ENCODE results near the gene CNNM3. TPM values are rescaled to one million over a fixed set of nuclear protein-coding genes. Genes with fewer than 3 reads are reported as not detected.

Gene CNNM3
- polyA plus RNA-seq, 4 donors = 27.5 to 37.3 (median 34.2) TPM

DNA sequence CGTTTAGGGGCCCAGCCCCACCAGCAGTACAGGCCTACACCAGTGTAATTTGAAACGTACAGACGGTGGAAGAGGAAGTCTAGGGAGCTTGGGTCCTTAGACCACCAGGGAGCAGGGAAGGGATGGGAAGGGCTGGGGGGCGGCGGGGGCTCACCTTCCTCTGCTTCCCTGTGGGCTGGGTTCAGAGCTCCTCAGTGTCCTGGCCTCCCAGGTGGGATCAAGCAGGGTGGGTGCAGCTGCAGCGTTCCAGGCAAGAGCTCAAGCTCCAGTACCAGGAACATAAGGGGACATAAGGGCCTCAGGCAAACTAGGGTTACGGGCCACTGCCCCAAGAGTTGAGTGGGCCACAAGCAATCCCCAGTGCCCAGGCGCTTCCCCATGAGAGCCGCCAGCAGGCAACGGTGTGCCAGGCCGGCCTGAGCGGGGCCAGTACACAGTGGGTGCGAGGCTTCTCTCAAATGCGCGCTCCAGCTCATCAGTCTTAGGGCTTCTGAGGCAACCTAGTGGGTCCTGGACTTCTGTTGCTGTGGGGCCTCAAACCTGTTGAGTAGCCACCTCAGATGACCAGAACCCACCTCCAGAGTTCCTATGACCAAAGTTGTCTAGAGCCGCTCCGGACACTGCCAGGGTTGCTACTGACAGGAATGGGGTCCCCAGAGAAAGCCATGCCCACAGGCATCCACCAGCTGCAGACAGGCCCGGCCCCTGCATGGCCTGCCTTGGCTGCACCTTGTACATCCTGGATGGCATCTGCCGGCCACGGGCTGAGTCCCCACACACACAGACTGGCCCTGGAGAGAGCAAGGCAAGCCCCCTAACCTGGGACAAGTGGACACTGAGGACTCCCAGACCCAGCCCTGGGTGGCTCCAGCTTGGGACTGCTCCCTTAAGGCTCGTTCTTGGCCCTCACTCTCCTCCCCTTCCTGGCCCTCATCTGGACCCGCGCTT, 22.6 kb downstream of the CNNM3 start:
- DNase-seq (ENCODE audit: low read depth in 4 of 4, low spot score in 3 of 4) = no peak

DNA sequence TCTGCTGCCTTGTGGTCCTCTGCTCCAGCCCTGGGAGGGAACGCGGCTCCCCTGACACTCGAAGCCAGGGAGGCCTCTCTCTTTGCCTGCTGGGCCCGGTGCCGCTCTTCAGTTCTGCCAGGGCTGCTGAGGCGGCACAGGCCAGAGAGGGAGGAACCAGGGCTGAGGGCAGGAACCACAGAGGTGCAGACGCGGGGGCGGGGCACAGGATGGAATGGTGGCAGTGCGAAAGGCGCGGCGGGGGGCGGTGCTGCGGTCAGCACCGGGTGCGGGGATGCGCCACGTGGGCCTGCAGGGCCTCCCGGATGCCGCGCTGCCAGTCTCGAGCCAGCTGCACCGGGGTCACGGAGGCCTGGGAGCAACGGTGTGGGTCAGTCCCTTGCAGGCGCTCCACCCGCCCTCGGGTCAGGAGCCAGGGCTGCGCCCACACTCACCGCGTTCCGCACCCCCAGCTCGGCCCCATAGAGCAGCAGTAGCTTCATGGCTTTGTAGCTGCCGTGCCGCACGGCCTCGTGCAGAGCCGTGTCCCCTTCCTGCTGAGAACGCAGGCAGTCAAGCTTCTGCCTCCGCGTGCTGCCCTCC, 23.3 kb downstream of the CNNM3 start:
- no peak for DNase-seq (ENCODE audit: low read depth in 4 of 4, low spot score in 3 of 4)

DNA sequence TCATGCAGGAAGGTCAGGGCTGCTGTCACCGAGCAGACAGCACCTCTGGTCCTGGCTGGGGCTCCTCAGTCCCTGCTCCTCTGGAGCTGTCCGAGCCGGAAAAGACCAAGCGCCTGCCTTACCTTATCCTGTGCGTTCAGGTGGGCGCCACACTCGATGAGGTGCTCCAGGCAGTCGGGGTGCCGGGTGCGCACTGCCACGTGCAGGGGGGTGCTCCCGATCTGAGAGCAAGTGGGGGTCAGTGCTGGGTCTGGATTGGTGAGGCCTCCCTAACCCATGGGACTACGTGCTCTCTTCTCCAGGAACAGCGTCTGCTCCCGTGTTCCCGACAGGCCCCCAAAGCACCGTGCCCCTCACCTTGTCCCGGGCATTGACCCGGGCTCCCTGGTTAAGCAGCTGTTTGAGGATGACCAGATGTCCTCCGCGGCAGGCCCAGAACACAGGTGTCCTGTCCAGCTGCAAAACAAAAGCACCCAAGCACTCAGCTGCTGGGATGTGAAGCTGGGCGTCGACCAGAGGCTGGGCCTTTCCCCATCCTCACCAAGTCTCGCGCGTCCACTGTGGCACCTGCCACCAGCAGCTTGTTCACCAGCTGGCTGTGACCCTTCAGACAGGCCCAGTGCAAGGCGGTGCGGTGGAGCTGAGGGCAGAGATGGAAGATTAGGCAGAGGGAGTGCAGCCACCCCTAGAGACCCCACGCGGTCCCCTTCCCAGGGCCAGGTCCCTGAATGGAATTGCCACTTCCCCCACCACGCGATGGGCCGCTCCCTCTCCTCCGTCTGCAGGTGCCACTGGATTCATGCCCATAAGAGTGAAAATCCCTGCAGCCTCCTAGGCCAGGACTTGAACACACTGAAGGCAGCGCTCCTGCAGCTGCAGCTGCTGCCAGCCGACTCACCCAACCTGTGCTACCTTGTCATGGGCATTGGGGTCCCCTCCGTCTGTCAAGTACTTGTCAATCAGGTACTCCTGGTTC, 24.1 kb downstream of the CNNM3 start:
- no peak for DNase-seq (ENCODE audit: low read depth in 4 of 4, low spot score in 3 of 4)

DNA sequence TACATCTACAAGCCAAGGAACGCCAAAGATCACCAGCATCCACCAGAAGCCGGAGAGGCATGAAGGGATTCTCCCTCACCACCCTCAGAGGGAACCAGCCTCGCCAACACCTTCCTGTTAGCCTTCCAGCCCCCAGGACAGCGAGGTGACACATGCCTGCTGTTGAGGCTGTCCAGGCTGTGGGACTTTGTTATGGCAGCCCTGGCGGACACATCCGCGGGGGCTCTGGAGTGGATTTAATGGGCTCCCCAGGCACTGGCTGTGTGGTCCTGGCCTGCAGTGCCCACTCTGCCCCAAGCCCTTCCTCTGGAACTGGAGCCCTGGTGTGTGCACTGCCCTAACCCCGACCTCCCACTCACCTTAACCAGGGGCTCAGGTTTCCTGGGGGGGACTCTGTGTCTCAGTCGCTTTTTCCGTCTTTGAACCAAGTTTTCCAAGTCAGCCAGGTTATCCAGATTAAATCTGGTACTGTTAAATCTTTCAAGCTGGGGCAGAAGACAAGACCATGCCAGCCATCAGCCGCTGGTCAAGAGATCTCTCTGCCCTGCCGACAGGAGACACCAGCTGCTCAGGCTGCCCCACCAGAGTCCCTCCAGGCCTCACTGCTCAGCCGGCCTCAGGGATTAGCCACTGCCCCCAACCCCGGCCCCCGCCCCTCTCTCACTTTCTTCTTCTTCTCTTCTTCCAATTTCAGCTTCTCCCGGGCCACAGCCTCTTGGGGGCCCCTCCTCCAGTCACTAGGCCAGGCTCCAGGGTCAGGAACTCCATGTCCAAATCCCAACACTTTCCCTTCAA, 25.8 kb downstream of the CNNM3 start:
- no peak for DNase-seq (ENCODE audit: low read depth in 4 of 4, low spot score in 3 of 4)

DNA sequence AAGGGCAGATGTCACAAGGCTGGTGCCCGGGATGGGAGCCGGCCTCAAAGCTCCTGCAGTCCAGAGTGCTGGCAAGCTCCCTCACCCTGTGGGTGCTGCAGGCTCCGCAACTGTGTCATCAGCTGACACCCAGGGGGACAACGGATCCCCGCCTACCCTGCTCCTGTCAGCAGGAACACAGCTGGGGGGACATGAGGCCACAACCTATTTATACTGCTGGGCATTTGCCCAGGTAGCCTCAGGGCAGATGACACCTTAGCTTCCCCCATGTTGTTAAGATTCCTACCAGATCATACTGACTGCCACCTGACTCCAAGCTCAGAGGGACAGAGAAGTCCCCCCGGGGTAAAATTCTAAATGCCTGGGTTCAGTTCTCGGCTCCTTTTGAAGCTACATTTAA, 26.5 kb downstream of the CNNM3 start:
- no peak for DNase-seq (ENCODE audit: low read depth in 4 of 4, low spot score in 3 of 4)

DNA sequence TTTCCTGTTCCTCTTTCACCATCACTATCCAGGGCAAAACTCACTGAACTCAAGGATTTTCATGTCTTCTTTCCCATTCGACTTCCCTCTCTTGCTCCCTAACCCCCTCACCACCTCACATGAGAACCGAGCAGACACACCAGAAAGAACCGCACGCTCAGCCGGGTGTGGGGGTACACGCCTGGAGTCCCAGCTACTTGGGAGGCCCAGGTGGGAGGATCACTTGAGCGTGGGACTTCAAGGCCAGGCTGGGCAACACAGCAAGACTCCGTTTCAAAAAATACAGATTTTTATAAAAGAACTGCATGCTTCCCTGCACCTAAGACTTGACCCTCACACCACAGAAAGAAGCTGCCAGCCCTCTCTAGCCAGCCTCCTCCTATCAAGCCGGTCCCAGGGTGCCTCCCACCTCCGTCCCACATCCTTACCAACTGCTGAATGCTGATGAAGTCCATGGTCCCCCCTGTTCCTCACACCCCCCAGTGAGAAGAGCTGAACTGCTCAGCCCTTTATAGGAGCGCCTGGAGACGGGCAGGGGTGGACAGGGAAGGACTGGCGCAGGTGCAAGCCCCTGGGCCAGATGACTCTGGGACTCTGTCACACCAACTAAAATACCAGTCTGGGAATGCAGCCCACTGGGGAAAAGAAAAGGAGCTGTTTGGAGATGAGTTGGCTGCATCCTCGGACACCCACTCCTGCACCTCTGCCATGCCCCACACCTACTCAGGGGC, 27.6 kb downstream of the CNNM3 start, which contains the start of gene ANKRD23:
ANKRD23 (minus strand) TSS at position 484 of the 731 bp plus-strand sequence; CDS start at position 455, 29 bp downstream.
- DNase-seq (ENCODE audit: low read depth in 4 of 4, low spot score in 3 of 4) = no peak

DNA sequence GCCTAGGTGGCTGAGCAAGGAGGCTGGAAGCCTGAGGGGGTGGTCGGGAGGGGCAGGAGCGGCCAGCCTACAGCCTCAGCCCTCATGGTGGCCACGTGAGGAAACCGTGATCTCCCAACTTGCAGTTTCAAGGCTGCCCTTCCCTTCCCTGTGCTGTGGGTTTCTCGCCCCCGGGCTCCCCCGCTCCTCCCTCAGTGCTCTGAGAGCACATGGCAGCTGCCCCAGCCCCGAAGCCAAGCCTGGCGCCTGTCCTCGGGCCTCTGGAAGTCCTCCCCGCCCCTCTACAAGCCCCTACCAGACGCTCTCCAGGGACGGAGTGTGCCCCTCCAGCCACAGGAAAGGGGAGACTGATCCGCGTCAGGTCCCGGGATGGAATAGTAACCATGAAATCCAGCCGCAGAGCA, 28.3 kb downstream of the CNNM3 start:
- DNase-seq (ENCODE audit: low read depth in 4 of 4, low spot score in 3 of 4) = no peak

DNA sequence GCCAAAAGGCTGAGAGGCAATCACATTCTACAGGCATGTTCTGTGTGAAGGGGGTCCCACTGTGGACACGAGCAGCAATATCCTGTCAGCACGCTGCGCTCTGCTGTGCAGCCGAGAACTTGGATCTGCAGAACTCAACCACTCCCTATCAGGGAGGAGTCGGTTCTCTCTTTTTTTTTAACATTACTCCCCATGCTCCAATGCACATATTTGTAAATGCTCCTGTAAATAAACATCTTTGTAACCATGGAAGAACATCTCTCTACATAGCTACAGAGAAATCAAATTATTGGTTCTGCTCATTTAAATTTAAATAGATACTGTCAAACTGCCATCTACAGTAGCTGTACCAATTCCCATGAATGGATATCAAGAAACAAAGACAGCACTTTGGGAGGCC, 30.8 kb downstream of the CNNM3 start:
- no peak for DNase-seq (ENCODE audit: low read depth in 4 of 4, low spot score in 3 of 4)

DNA sequence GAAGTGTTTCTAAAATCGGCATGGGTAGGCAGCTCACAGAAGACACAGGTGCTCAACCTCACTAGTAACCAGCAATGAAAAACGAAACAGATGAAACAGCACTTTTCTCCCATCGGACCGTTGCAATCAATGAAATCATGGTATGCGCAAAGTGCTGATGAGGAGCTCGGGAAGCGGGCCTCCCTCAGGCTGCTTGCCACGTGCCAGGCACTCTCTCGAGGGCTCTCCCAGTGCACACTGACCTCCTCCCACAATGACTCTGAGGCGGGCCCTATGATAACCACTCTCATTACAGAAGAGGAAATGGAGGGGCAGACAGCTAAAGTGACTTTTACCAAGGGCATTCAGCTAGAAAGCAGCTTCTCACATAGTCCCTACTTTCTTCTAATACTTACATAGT, 31.5 kb downstream of the CNNM3 start:
- no peak for DNase-seq (ENCODE audit: low read depth in 4 of 4, low spot score in 3 of 4)

DNA sequence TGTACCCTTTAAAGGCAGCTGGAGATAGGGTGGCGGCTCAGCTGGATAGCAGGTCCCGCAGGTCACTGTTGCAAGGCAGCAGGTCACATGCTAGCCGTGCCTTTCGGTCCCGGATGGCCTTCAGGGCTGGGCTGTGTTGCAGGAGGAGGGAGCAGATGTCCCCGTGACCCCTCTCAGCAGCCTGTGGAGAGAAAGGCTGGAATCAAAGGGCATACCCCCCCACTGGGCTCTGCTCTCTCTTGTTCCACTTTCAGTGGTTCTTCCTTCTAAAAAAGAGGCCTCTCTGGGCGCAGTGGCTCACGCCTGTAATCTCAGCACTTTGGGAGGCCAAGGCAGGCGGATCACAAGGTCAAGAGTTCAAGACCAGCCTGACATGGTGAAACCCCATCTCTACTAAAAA, 32.2 kb downstream of the CNNM3 start:
- DNase-seq (ENCODE audit: low read depth in 4 of 4, low spot score in 3 of 4) = no peak

DNA sequence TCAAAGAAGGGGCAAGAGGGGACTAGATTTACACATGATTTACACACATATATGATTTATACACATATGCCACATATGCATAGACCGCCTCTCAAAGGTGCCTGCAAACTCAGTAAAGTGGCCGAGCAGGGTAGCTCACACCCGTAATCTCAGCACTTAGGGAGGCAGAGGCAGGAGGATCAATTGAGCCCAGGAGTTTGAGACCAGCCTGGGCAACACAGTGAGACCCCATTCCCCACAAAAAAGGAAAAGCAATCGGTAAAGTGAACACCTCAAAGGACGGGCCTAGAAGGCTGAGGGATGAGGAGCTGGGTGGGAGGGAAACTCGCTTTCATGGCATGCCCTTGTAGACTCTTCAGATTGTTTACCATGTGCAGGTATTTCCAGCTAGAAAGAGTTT, 36.6 kb downstream of the CNNM3 start:
- DNase-seq (ENCODE audit: low read depth in 4 of 4, low spot score in 3 of 4) = no peak

DNA sequence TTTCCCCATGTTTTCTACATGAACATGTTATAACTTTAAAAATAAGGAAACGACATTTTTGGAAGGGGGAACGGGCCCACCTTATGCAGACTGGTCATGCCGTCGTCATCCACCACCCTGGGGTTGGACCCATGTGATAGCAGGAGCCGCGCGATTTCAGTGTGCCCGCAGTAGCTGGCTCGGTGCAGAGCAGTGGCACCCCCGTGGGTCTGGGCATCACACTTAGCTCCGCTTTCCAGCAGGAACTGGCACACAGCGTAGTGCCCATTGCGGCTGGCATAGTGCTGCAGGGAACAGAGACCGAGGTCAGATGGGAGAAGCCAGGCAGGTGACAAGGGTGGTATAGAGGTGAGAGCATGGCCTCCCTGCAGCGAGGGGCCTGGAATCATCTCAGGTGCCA, 37.3 kb downstream of the CNNM3 start:
- no peak for DNase-seq (ENCODE audit: low read depth in 4 of 4, low spot score in 3 of 4)

DNA sequence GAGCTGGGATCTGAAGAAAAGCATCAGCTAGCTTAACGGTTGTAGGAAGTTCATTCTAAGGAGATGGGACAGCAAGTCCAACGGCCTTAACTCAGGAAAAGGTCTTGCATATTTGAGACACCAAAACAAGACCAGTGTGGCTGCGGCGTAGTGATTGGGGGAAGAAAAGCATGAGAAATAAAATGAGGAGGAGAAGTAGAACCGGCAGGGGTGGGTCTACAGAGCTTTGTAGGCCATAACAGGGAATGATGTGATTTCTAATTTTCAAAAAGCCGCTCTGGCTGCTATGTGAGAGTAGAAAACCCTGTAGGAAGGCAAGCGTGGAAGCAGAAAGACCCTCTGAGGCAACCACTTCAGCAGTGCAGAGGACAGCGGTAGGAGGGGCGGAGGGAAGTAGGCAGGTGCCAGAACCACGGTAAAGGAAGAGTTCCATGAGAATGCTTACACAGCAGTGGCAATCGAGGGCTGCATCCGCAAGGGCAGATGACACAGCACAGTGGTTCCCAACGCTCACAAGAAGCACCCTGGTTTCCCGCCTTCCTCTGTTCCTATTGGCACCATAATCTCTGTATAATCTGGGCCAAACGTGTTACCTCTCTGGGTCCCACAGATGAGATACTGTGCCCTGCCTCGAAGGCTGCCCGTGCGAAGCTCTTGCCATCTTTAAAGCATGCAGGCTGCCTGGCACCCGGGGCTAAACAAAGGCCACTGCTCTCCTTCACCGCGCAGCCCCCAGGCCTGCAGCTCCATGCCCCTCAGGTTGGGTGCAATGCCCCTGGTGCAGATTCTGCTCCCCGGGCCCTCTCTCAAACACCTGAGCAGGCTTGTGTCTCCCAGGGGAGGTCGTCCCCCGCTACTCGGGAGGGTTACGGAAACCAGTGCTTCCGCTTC, 41.0 kb downstream of the CNNM3 start:
- DNase-seq (ENCODE audit: low read depth in 4 of 4, low spot score in 3 of 4) = no peak

DNA sequence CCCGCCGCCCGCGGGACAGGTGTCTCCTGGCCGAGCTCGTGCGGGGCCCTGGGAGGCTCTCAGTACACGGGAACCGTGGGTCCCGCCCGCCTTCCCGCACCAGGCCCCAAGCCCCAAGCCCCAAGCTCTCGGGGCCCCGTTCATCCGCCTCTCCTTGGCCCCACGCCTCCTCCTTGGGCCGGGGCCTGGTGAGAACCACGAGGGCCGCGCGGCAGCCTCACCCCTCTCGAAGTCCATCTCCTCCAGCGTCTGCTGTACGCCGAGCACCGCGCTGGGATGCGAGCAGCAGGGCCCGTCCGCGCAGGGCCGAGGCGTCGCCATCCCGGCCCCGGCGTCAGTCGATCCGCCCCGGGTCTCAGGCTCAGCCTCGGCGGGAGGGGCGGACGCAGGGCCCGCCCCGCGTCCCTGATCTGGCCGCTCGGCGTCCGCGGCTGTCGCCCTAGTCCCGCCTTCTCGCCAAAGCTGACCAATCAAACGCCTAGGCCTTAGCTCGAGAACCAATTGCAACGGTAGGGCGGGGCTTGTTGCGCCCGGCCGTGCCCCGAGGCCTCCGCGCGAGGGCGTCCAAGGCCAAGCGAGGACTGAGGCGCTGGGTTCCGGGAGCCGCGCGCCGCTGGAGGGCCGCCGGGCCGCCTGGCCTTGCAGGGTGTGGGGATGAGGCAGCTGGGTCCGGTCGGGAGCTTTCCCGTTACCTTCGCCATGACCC, 41.8 kb downstream of the CNNM3 start, which contains the start of gene ANKRD39:
ANKRD39 (minus strand) TSS at position 350 of the 706 bp plus-strand sequence; CDS start at position 321, 29 bp downstream.
- DNase-seq (ENCODE audit: low read depth in 4 of 4, low spot score in 3 of 4) = peak; percentile 97 to 98 (median 98)

DNA sequence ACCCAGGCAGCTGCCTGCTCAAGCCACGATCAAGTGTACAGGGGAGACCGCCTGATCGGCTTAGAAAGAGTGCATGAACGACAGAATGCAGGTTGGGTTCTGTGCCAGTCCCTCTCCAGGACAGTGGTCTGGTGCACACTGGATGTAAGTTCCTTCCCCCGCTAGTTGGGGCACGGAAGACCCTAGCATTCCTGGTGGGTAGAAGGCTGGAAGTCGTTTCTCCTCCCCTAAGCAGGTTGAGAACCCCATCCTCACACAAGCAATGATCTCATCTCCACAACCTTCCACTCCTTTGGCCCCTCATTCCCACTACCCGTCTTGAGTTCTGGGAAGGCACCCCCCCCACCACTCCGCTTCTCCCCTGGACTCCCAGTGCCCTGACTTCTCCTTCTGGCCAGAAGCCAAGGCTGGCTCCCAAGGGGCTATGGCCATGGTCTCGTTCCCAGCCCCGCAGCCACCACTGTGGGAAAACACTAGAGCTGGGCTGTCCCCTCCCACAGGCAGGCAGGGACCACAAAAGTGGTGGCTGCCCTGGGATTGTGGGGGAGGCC, 43.1 kb downstream of the CNNM3 start:
- DNase-seq (ENCODE audit: low read depth in 4 of 4, low spot score in 3 of 4) = no peak

DNA sequence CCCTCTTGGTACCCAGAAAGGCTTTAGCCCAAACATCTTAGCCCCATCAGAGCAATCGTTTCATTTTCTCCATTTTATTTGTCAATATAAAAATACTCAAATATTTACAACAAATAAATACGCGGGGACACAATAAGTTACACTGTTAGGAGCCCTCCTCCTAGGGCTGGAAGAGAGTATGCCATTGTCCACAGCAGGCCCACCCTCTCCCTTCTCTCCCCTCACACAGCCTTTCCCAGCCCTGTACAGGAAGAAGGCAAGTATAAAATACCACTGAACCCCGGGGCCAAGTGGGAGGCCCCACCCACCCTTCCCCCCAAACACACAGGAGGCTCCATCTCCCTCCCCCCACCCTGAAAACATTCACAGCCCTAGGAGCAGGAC, 43.6 kb downstream of the CNNM3 start:
- DNase-seq (ENCODE audit: low read depth in 4 of 4, low spot score in 3 of 4) = no peak

Data from left renal pelvis (tissue), 4 donors.